Panc1 (cell line): Measurements from ENCODE around the gene GNAZ. TPM values are rescaled to one million over a fixed set of nuclear protein-coding genes. Genes with fewer than 3 reads are reported as not detected.
"Not testable (repeated sequence)": the region's sequence is repeated elsewhere in the genome, so short reads cannot be mapped to it uniquely, and the experiment has no call there.

Source experiments
- ATAC-seq: fragments of 200-7000 bp; cut with Tn5 transposase; 2 replicates; pipeline ENCODE4 v1.9.1; 2020; ENCODE audit warnings: mild to moderate bottlenecking, moderate library complexity
- BruUV-seq: library from RNA; stranded (reverse); fragments of 400-500 nt; replicated peaks from 2 replicates; lab custom pipeline; 2021; lab: Mats Ljungman, UMichigan
- CTCF ChIA-PET: fragments of 300-600 bp; sonication (Branson Sonifier 250); formaldehyde crosslinking; loops from one replicate; lab custom pipeline; 2022; ENCODE audit warnings: antibody characterized with exemption; lab: Charles Lee
- POLR2A ChIA-PET: fragments of 300-600 bp; sonication (Branson Sonifier 250); formaldehyde crosslinking; loops from one replicate; lab custom pipeline; 2022; ENCODE audit warnings: antibody characterized with exemption; lab: Charles Lee
- DNase-seq: peaks from one replicate; pipeline ENCODE4 v3.0.0-alpha.2; 2010; ENCODE audit warnings: low read depth, low spot score
- H3K27ac ChIP-seq: 2 replicates; pipeline ENCODE4 v1.5.1; 2011; ENCODE audit warnings: mild to moderate bottlenecking, low read length, inconsistent platforms
- H3K27me3 ChIP-seq: fragments of 200-500 bp; sonication (Bioruptor generic); 2 replicates; pipeline ENCODE4 v1.6.0; 2014; ENCODE audit warnings: low read length, inconsistent platforms; ENCODE audit not compliant: control insufficient read depth, insufficient read depth
- H3K36me3 ChIP-seq: fragments of 200-500 bp; sonication (Bioruptor generic); 2 replicates; pipeline ENCODE4 v1.5.1; 2014; ENCODE audit warnings: inconsistent platforms, mild to moderate bottlenecking, low read length, moderate library complexity; ENCODE audit not compliant: control insufficient read depth, insufficient read depth
- H3K4me1 ChIP-seq: 2 replicates; pipeline ENCODE4 v1.5.1; 2011; ENCODE audit warnings: inconsistent platforms, mild to moderate bottlenecking, low read length, moderate library complexity; ENCODE audit not compliant: control insufficient read depth, insufficient read depth
- H3K4me3 ChIP-seq, 2 experiments: 2 replicates each; pipeline ENCODE4 v1.5.1; 2011 to 2012; ENCODE audit warnings: low read depth in 2 of 2, low read length in 2 of 2, mild to moderate bottlenecking in 2 of 2, inconsistent platforms in 1 of 2, moderate library complexity in 1 of 2
- H3K9me3 ChIP-seq: fragments of 200-500 bp; sonication (Bioruptor generic); 2 replicates; pipeline ENCODE4 v1.5.1; 2014; ENCODE audit warnings: low read depth, mild to moderate bottlenecking, inconsistent platforms, low read length, moderate library complexity; ENCODE audit not compliant: control insufficient read depth, insufficient read depth
- POLR2AphosphoS5 ChIP-seq: IDR thresholded peaks from 2 replicates; pipeline ENCODE4 v1.6.1; 2012; ENCODE audit warnings: mild to moderate bottlenecking, low read depth, low read length, moderate library complexity
- SIN3A ChIP-seq: IDR thresholded peaks from 2 replicates; pipeline ENCODE4 v1.6.1; 2012; ENCODE audit warnings: low read depth, mild to moderate bottlenecking, low read length, moderate library complexity, borderline replicate concordance; ENCODE audit not compliant: insufficient read depth
- TCF7L2 ChIP-seq: IDR thresholded peaks from 2 replicates; pipeline ENCODE4 v1.6.1; 2011; ENCODE audit warnings: mild to moderate bottlenecking, low read depth, low read length, inconsistent platforms
- in situ Hi-C: cut with HindIII; loops from 2 replicates; pipeline ENCODE4 v1.10.0; 2016; ENCODE audit warnings: low sequenced_read_pairs, low pct_unique_long_range_greater_than_20kb
- intact Hi-C: fragments of 100-400 bp; cut with micrococcal nuclease; formaldehyde crosslinking; loops from one replicate; pipeline ENCODE4 v1.10.0; 2022; ENCODE audit not compliant: unreplicated experiment
- total RNA-seq: library from RNA; stranded (reverse); gene quantifications from one replicate; pipeline ENCODE4 v1.2.1, GENCODE V29; 2021; ENCODE audit not compliant: unreplicated experiment
- TF ChIP-seq, protein P1 (sequence below), 2 experiments: IDR thresholded peaks; 2 replicates each; pipeline ENCODE4 v1.6.1; 2011 to 2012; ENCODE audit warnings: low read depth in 2 of 2, control low read depth in 1 of 2, low read length in 1 of 2, mild to moderate bottlenecking in 1 of 2, moderate library complexity in 1 of 2; ENCODE audit not compliant: insufficient read depth in 1 of 2
- TF ChIP-seq, protein P2 (sequence below): fragments of 450-650 bp; IDR thresholded peaks from 2 replicates; pipeline ENCODE4 v1.5.1; 2017; ENCODE audit warnings: mild to moderate bottlenecking

GNAZ gene
- total RNA-seq, 1 experiment from 2014 or later = 11.9 TPM

DNA sequence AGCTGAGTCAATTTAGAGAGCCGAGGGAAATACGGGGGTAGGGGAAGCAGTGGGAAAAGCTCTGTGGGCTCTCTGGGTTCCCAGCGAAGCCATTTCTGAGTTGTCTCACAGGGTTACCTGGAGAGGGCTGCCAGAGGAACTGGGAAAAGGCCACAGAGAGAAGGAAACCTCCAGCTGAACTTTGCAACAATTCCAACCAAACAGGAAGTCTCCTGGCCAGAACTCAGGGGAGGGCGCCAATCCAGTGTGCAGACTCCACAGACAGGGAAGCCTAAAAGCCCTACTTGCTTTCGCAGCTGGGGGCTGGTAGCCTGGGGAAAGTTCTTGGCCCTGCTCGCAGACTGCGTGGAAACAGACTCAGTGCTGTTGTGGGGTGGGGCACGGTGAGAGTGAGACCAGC lies 23.1 kb upstream of the GNAZ start:
- TF ChIP-seq TCF7L2 (no peak), SIN3A (no peak), POLR2AphosphoS5 (no peak)
- TF ChIP-seq, protein P1, sequence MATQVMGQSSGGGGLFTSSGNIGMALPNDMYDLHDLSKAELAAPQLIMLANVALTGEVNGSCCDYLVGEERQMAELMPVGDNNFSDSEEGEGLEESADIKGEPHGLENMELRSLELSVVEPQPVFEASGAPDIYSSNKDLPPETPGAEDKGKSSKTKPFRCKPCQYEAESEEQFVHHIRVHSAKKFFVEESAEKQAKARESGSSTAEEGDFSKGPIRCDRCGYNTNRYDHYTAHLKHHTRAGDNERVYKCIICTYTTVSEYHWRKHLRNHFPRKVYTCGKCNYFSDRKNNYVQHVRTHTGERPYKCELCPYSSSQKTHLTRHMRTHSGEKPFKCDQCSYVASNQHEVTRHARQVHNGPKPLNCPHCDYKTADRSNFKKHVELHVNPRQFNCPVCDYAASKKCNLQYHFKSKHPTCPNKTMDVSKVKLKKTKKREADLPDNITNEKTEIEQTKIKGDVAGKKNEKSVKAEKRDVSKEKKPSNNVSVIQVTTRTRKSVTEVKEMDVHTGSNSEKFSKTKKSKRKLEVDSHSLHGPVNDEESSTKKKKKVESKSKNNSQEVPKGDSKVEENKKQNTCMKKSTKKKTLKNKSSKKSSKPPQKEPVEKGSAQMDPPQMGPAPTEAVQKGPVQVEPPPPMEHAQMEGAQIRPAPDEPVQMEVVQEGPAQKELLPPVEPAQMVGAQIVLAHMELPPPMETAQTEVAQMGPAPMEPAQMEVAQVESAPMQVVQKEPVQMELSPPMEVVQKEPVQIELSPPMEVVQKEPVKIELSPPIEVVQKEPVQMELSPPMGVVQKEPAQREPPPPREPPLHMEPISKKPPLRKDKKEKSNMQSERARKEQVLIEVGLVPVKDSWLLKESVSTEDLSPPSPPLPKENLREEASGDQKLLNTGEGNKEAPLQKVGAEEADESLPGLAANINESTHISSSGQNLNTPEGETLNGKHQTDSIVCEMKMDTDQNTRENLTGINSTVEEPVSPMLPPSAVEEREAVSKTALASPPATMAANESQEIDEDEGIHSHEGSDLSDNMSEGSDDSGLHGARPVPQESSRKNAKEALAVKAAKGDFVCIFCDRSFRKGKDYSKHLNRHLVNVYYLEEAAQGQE (IDR thresholded peaks at IDR 0.05; ENCODE audit: insufficient read depth in 1 of 2, low read depth in 2 of 2, low read length in 1 of 2) = no peak
- TF ChIP-seq, protein P2, sequence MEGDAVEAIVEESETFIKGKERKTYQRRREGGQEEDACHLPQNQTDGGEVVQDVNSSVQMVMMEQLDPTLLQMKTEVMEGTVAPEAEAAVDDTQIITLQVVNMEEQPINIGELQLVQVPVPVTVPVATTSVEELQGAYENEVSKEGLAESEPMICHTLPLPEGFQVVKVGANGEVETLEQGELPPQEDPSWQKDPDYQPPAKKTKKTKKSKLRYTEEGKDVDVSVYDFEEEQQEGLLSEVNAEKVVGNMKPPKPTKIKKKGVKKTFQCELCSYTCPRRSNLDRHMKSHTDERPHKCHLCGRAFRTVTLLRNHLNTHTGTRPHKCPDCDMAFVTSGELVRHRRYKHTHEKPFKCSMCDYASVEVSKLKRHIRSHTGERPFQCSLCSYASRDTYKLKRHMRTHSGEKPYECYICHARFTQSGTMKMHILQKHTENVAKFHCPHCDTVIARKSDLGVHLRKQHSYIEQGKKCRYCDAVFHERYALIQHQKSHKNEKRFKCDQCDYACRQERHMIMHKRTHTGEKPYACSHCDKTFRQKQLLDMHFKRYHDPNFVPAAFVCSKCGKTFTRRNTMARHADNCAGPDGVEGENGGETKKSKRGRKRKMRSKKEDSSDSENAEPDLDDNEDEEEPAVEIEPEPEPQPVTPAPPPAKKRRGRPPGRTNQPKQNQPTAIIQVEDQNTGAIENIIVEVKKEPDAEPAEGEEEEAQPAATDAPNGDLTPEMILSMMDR = no peak
- no peaks in the 10 kb centered on the region for H3K36me3 ChIP-seq
- in situ Hi-C loops = no loop called here

GRCh38 chr22:23047742-23048141 lies 22.6 kb upstream of the GNAZ start:
- no peak for TF ChIP-seq SIN3A
- TF ChIP-seq, protein P1 (IDR thresholded peaks at IDR 0.05; ENCODE audit: insufficient read depth in 1 of 2, low read depth in 2 of 2, low read length in 1 of 2) = no peak
- TF ChIP-seq TCF7L2 = no peak
- no peak for TF ChIP-seq POLR2AphosphoS5
- TF ChIP-seq, protein P2 = no peak
- Histone ChIP-seq H3K27me3 (no peaks in the 10 kb centered on the region), H3K4me1 (no peaks in the 10 kb centered on the region), H3K27ac (no peak overlapping the region), H3K4me3 (no peak overlapping the region), H3K36me3 (no peaks in the 10 kb centered on the region), H3K9me3 (no peaks in the 10 kb centered on the region)
- BruUV-seq = no TSS peak
- ATAC-seq (no peak), DNase-seq (no peak)
- ChIA-PET POLR2A (no interaction called here), CTCF (no interaction called here)
- intact Hi-C loops = no loop called here
- in situ Hi-C loops = no loop called here

More for the DNA sequence above, 23.1 kb upstream of the GNAZ start:
- no peaks in the 10 kb centered on the region for H3K9me3 ChIP-seq
- intact Hi-C loops = no loop called here
- BruUV-seq = no TSS peak
- H3K4me3 ChIP-seq = no peak overlapping the region
- no peaks in the 10 kb centered on the region for H3K4me1 ChIP-seq
- DNase-seq (no peak), ATAC-seq (no peak)
- ChIA-PET CTCF (no interaction called here), POLR2A (no interaction called here)
- no peak overlapping the region for H3K27ac ChIP-seq
- H3K27me3 ChIP-seq = 0 out of 2 replicates have a peak, but pooled peaks cover 2% of the 10 kb centered on the region

DNA sequence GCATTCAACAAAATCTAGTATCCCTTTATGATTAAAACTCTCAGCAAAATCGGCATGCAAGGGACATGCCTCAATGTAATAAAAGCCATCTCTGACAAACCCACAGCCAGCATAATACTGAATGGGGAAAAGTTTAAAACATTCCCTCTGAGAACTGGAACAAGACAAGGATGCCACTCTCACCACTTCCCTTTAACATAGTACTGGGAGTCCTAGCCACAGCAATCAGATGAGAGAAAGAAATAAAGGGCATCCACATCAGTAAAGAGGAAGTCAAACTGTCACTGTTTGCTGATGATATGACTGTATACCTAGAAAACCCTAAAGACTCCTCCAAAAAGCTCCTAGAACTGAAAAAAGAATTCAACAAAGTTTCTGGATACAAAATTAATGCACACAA lies 19.8 kb upstream of the GNAZ start:
- H3K9me3 ChIP-seq, CTCF ChIA-PET, H3K27ac ChIP-seq, BruUV-seq, H3K4me3 ChIP-seq, H3K4me1 ChIP-seq, ATAC-seq, DNase-seq, intact Hi-C loops, H3K36me3 ChIP-seq, POLR2A ChIA-PET, in situ Hi-C loops, H3K27me3 ChIP-seq: not testable (repeated sequence)
